Neural cell (in vitro differentiated cells): ENCODE data around the gene TMEM106B.

Source experiments
- MXI1 ChIP-seq: fragments of 450-650 bp; conservative IDR thresholded peaks from 2 replicates; pipeline ENCODE4 v1.6.1; 2014; ENCODE audit warnings: antibody characterized with exemption, mild to moderate bottlenecking; ENCODE audit not compliant: poor library complexity, severe bottlenecking
- POLR2AphosphoS5 ChIP-seq: IDR thresholded peaks from 2 replicates; pipeline ENCODE4 v1.6.1; 2012
- SMC3 ChIP-seq: fragments of 450-650 bp; conservative IDR thresholded peaks from 2 replicates; pipeline ENCODE4 v1.6.1; 2014; ENCODE audit warnings: antibody characterized with exemption, mild to moderate bottlenecking, moderate library complexity; ENCODE audit not compliant: poor library complexity
- TAF1 ChIP-seq: IDR thresholded peaks from 2 replicates; pipeline ENCODE4 v1.6.1; 2012; ENCODE audit warnings: low read depth
- TF ChIP-seq, protein P1 (sequence below): fragments of 450-650 bp; IDR thresholded peaks from 2 replicates; pipeline ENCODE4 v1.5.1; 2014; ENCODE audit warnings: antibody characterized with exemption, mild to moderate bottlenecking, moderate library complexity; ENCODE audit not compliant: poor library complexity, severe bottlenecking
- TF ChIP-seq, protein P2 (sequence below): IDR thresholded peaks from 2 replicates; pipeline ENCODE4 v1.6.1; 2012; ENCODE audit warnings: borderline replicate concordance

DNA sequence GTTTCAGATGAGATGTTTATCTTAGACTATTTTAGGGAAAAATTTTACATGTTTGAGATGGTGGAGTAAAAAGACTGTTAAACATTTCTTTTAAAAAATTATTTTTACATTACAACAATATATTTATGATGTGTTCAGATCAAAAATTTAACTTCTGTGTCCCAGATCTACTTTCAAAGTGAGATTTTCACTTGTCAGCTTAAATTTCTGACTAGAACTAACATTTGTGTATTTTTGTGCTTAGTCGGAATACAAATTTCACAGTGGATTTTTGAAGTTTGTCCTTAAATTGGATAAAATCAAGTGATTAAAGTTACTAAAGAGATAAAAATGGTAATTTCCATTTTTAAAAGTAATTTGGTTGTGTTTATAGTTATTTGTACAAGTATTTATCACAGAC lies 24.9 kb downstream of the TMEM106B start:
- no peak for TF ChIP-seq POLR2AphosphoS5
- TF ChIP-seq, protein P1, sequence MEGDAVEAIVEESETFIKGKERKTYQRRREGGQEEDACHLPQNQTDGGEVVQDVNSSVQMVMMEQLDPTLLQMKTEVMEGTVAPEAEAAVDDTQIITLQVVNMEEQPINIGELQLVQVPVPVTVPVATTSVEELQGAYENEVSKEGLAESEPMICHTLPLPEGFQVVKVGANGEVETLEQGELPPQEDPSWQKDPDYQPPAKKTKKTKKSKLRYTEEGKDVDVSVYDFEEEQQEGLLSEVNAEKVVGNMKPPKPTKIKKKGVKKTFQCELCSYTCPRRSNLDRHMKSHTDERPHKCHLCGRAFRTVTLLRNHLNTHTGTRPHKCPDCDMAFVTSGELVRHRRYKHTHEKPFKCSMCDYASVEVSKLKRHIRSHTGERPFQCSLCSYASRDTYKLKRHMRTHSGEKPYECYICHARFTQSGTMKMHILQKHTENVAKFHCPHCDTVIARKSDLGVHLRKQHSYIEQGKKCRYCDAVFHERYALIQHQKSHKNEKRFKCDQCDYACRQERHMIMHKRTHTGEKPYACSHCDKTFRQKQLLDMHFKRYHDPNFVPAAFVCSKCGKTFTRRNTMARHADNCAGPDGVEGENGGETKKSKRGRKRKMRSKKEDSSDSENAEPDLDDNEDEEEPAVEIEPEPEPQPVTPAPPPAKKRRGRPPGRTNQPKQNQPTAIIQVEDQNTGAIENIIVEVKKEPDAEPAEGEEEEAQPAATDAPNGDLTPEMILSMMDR, result no peak
- TF ChIP-seq TAF1, result no peak
- TF ChIP-seq, protein P2, sequence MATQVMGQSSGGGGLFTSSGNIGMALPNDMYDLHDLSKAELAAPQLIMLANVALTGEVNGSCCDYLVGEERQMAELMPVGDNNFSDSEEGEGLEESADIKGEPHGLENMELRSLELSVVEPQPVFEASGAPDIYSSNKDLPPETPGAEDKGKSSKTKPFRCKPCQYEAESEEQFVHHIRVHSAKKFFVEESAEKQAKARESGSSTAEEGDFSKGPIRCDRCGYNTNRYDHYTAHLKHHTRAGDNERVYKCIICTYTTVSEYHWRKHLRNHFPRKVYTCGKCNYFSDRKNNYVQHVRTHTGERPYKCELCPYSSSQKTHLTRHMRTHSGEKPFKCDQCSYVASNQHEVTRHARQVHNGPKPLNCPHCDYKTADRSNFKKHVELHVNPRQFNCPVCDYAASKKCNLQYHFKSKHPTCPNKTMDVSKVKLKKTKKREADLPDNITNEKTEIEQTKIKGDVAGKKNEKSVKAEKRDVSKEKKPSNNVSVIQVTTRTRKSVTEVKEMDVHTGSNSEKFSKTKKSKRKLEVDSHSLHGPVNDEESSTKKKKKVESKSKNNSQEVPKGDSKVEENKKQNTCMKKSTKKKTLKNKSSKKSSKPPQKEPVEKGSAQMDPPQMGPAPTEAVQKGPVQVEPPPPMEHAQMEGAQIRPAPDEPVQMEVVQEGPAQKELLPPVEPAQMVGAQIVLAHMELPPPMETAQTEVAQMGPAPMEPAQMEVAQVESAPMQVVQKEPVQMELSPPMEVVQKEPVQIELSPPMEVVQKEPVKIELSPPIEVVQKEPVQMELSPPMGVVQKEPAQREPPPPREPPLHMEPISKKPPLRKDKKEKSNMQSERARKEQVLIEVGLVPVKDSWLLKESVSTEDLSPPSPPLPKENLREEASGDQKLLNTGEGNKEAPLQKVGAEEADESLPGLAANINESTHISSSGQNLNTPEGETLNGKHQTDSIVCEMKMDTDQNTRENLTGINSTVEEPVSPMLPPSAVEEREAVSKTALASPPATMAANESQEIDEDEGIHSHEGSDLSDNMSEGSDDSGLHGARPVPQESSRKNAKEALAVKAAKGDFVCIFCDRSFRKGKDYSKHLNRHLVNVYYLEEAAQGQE, result no peak
- TF ChIP-seq SMC3, result no peak
- TF ChIP-seq MXI1, result no peak
